SIG-M5 treated with dmso at 0.1 percent for 504 hours (cell line): ENCODE results near the gene ACY1.
"Not testable (repeated sequence)": the region's sequence is repeated elsewhere in the genome, so short reads cannot be mapped to it uniquely, and the experiment has no call there.

Experiments
- DNase-seq: peaks from one replicate; lab custom pipeline; 2025; ENCODE audit not compliant: unreplicated experiment; lab: John Stamatoyannopoulos, UW

Gene ACY1

GRCh38 chr3:52023860-52024764 is 40.8 kb downstream of the ACY1 start:
- no peak for DNase-seq

- no peak for DNase-seq
Measured at GRCh38 chr3:52024765-52025452, 41.6 kb downstream of the ACY1 start.

DNA sequence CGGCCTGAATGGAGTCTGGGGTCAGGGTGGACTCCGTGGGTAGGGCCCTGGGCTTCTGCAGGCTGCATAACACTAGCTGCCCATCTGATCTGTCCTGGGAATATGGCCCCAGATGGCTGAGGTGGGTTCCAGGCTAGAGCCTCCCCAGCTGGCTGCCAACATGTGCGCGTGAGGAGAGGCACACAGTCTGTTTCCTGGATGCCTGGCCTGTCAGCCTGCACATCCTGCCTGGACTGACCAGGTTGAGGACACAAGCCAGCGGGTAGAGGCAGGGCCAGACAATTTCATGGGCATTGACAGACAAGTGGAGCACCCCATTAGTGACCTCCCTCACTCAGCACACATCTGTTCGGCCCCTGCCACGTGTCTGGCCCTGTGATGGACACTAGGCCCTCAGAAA is 42.1 kb downstream of the ACY1 start:
- no peak for DNase-seq

- DNase-seq: no peak
Measured at GRCh38 chr3:52026041-52026440, 42.7 kb downstream of the ACY1 start.

DNA sequence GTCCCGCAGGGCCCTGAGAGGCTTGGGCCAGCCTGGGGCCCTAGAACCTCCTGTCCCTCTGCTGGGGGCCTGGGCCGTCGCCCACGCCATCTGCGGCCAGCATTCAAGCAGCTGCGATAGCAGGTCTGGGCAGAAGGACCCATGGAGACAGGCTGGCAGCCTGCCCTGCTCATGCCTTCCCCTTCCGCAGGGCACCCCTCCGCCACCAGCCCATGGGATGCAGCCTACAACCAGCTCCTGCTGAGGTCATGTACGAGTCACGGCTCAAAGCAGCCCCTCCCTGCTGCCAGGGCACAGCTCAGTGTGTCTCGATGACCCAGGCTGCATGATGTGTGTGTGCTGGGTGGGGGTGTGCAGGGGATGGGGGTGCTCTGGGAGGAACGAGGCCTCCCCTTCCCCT is 45.2 kb downstream of the ACY1 start:
- DNase-seq: no peak

DNA sequence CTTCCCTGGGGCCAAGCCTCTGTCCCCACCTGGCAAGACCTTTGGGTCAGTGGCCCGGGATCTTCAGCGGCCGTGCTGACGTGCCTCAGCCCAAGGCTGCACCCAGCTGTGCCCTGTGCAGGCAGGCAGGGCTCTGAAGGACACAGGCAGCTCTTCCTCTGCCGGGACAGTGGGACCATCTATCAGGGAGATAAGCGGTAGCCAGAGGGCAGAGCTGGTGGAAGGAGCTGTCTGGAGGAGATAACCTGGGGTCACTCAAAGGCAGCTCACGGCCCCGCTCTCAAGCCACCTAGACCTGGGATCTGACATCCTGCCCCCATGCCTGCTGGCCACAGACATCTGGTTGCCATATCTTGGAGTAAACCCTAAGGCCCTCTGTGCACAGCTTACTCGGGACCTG is 45.7 kb downstream of the ACY1 start:
- no peak for DNase-seq

DNA sequence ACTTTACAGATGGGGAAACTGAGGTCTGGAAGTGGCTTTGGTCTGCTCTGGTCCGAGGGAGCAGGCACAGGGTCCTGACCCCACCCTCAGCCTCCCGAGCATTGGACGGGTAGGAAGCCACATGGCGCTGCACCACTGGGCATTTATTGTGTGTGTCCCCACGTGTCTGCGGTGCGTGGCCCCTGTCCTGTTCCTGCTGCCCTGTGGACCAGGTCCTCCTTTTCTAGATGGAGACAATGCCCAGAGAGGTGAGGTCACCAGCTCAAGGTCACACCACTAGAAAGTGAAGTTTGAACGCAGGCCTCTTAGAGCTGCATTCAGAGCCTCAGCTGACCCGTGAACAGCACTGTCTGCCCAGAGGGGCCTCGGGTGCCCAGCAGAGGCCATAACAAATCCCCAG is 46.2 kb downstream of the ACY1 start:
- DNase-seq: no peak

GRCh38 chr3:52030714-52031310 is 47.5 kb downstream of the ACY1 start:
- DNase-seq: no peak

- no peak for DNase-seq
Measured at GRCh38 chr3:52031896-52032295, 48.6 kb downstream of the ACY1 start.

DNA sequence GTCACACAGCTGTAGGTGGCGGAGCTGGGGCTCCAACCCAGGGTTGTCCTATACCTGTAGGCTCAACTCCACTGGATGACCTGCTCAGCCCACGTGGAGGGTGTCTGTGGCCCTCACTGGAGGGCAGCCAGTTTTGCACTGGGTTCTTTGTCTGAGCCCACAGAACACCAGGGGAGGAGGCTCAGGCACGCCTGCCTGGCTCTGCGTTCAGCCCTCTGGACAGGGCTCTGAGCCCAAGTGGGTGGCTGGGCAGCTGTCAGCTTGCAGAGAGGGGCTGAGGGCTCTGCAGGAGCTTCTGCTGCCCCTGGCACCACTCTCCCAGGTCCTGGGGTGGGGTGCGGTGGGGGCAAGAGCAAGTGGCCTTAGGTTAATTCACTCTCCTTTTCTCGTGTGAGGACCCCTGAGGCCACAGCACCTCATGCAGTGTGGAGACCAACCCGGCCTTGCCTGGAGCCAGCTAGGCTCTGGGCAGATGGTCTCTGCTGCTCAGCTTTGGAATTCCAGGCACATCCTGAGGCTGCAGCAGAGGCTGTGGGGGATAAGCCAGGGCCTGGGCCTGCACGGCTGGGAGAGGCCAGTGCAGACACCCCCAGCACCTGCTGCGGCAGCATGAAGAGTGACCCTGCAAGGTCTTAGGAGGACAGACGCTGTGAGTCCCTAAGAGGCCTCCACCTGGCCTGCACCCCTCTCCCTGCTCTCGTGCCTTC is 49.5 kb downstream of the ACY1 start:
- DNase-seq: no peak

- not testable (repeated sequence) for DNase-seq
Measured at GRCh38 chr3:52033748-52034147, 50.4 kb downstream of the ACY1 start.

- no peak for DNase-seq
Measured at GRCh38 chr3:52034212-52034611, 50.9 kb downstream of the ACY1 start.

GRCh38 chr3:52034651-52035050 is 51.3 kb downstream of the ACY1 start:
- no peak for DNase-seq

DNA sequence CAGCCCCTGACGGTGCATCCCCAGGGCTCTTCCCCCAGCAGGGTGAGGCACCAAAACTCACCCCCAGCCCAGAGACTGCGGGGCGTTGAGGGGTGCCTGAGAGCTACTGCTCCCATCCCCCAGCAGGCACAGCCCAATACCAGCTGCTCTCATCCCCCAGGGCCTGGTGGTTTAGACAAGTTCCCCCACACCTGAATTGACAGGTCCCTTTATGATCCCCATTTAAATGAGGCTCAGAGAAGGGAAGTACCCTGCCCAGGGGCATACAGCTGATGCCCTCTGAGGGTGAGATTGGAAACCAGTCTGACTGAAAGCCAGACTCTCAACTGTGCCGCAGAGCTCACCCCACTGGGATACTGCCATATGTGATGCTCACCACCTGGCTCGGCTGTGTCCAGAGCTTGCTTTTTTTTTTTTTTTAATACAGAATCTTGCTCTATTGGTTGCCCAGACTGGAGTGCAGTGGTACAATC is 52.9 kb downstream of the ACY1 start:
- no peak for DNase-seq

GRCh38 chr3:52036829-52037228 is 53.5 kb downstream of the ACY1 start:
- no peak for DNase-seq

DNA sequence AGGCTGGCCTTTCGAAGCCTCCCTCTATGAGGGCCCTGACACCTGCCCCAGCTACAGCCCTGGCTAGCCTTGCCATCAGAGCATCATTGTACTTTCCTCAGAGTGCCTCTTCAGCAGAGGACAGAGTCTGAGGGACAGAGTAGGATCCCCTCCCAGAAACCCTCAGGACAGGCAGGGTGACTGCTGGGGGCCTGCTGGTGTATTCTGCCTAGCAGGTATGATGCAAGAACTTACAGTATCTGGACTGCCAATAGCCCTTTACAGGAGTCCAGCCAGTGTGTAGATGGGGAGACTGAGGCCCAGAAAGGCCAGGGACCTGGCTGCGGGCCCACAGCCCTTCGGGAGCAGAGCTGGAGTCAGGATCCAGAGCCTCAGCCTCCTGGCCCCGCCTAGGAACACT is 54.0 kb downstream of the ACY1 start:
- no peak for DNase-seq

DNA sequence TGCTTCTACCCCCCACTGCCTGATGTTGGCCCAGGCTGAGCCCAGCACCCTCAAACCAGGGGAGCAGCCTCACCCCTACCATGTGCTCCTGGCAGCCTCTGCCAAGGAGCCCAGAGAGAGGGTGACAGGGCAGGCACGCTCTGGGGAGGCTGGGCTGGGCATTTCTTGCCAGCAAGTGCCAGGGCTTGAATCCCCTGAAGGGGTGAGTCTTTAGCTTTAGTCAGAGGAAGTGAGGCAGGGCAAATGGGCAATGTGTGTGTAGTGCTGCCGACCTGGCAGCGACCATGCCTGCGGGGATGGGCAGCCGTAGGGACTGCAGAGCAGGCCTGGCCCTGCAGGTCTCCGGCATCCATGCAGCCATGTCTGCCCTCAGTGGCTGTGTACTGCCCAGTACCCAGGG is 54.9 kb downstream of the ACY1 start:
- DNase-seq: no peak
